KOPT-K1 (cell line): ENCODE measurements around the gene NETO2.
"Not testable (repeated sequence)": the region's sequence is repeated elsewhere in the genome, so short reads cannot be mapped to it uniquely, and the experiment has no call there.

Source experiments
- H3K27ac ChIP-seq: fragments of 200-600 bp; sonication (generic); 2 replicates; pipeline ENCODE4 v1.5.1; 2016; ENCODE audit warnings: antibody characterized with exemption, mild to moderate bottlenecking, low read depth, low read length; ENCODE audit not compliant: poor library complexity, severe bottlenecking
- H3K36me3 ChIP-seq: fragments of 200-600 bp; sonication (generic); 2 replicates; pipeline ENCODE4 v1.5.1; 2017; ENCODE audit warnings: antibody characterized with exemption, mild to moderate bottlenecking, low read length, moderate library complexity; ENCODE audit not compliant: insufficient read depth
- H3K9me3 ChIP-seq: fragments of 200-600 bp; sonication (generic); 2 replicates; pipeline ENCODE4 v1.5.1; 2017; ENCODE audit warnings: antibody characterized with exemption, low read length, mild to moderate bottlenecking; ENCODE audit not compliant: insufficient read depth, poor library complexity, severe bottlenecking

The NETO2 gene

GRCh38 chr16:47060596-47060995, 83.1 kb downstream of the NETO2 start:
- H3K36me3 ChIP-seq: no peaks in the 10 kb centered on the region
- no peaks in the 10 kb centered on the region for H3K9me3 ChIP-seq
- H3K27ac ChIP-seq: no peak overlapping the region

- H3K36me3 ChIP-seq: no peaks in the 10 kb centered on the region
- H3K27ac ChIP-seq: no peak overlapping the region
Measured at GRCh38 chr16:47059991-47060390, 83.8 kb downstream of the NETO2 start.

GRCh38 chr16:47059130-47059529, 84.6 kb downstream of the NETO2 start:
- not testable (repeated sequence) for H3K9me3 ChIP-seq, H3K27ac ChIP-seq, H3K36me3 ChIP-seq

More at GRCh38 chr16:47059991-47060390, 83.8 kb downstream of the NETO2 start:
- H3K9me3 ChIP-seq: no peaks in the 10 kb centered on the region

GRCh38 chr16:47058295-47059086, 85.3 kb downstream of the NETO2 start:
- Histone ChIP-seq H3K9me3 (no peaks in the 10 kb centered on the region), H3K27ac (no peak overlapping the region), H3K36me3 (no peaks in the 10 kb centered on the region)

GRCh38 chr16:47057630-47057993, 86.1 kb downstream of the NETO2 start:
- Histone ChIP-seq H3K27ac (no peak overlapping the region), H3K36me3 (no peaks in the 10 kb centered on the region), H3K9me3 (no peaks in the 10 kb centered on the region)

GRCh38 chr16:47056688-47057629, 86.8 kb downstream of the NETO2 start:
- H3K27ac ChIP-seq: no peak overlapping the region
- no peaks in the 10 kb centered on the region for H3K9me3 ChIP-seq
- H3K36me3 ChIP-seq: no peaks in the 10 kb centered on the region

GRCh38 chr16:47056061-47056460, 87.7 kb downstream of the NETO2 start:
- not testable (repeated sequence) for H3K9me3 ChIP-seq, H3K36me3 ChIP-seq, H3K27ac ChIP-seq

GRCh38 chr16:47055136-47055885, 88.4 kb downstream of the NETO2 start:
- Histone ChIP-seq H3K36me3 (no peaks in the 10 kb centered on the region), H3K27ac (no peak overlapping the region), H3K9me3 (no peaks in the 10 kb centered on the region)

- Histone ChIP-seq H3K9me3 (no peaks in the 10 kb centered on the region), H3K36me3 (no peaks in the 10 kb centered on the region), H3K27ac (no peak overlapping the region)
Measured at GRCh38 chr16:47054306-47054705, 89.4 kb downstream of the NETO2 start.

GRCh38 chr16:47053895-47054294, 89.8 kb downstream of the NETO2 start:
- no peak overlapping the region for H3K27ac ChIP-seq
- no peaks in the 10 kb centered on the region for H3K36me3 ChIP-seq
- H3K9me3 ChIP-seq: no peaks in the 10 kb centered on the region

- no peak overlapping the region for H3K27ac ChIP-seq
- H3K9me3 ChIP-seq: no peaks in the 10 kb centered on the region
- no peaks in the 10 kb centered on the region for H3K36me3 ChIP-seq
Measured at GRCh38 chr16:47052666-47053640, 90.8 kb downstream of the NETO2 start.

- Histone ChIP-seq H3K9me3 (no peaks in the 10 kb centered on the region), H3K36me3 (no peaks in the 10 kb centered on the region), H3K27ac (no peak overlapping the region)
Measured at GRCh38 chr16:47051031-47051430, 92.7 kb downstream of the NETO2 start.

- no peaks in the 10 kb centered on the region for H3K9me3 ChIP-seq
- H3K36me3 ChIP-seq: no peaks in the 10 kb centered on the region
- no peak overlapping the region for H3K27ac ChIP-seq
Measured at GRCh38 chr16:47049901-47050583, 93.7 kb downstream of the NETO2 start.
